ENCODE measurements around the gene KCTD2.

- TF ChIP-seq EZH2 (IDR thresholded peaks at IDR 0.05) (no peak), POLR2AphosphoS5 (IDR thresholded peaks at IDR 0.05; ENCODE audit: borderline replicate concordance, low read depth, low read length) (no peak), FOXP2 (optimal IDR thresholded peaks at IDR 0.05; ENCODE audit: control extremely low read depth, extremely low read length, insufficient read depth) (no peak)
Measured at GRCh38 chr17:75013092-75013559, 33.9 kb upstream of the KCTD2 start.

All from SK-N-MC (cell line).